EL (cell line): ENCODE results near the gene TLR10.

Experiments
- DNase-seq: peaks from one replicate; pipeline ENCODE4 v3.0.0-alpha.2; 2016

Gene TLR10

GRCh38 chr4:38728631-38729141 lies 54.1 kb downstream of the TLR10 start:
- no peak for DNase-seq

- no peak for DNase-seq
These were observed 58.3 kb downstream of the TLR10 start for GRCh38 chr4:38724475-38724808.

- peak; percentile 32 for DNase-seq
These were observed 58.9 kb downstream of the TLR10 start for GRCh38 chr4:38723726-38724474.

- DNase-seq, result no peak
These were observed 59.7 kb downstream of the TLR10 start for GRCh38 chr4:38723114-38723513.
